ENCODE results near the gene SLCO1B3.
"Not testable (repeated sequence)": the region's sequence is repeated elsewhere in the genome, so short reads cannot be mapped to it uniquely, and the experiment has no call there.

SLCO1B3 gene

GRCh38 chr12:20810487-20810886 lies at the start of gene SLCO1B3:
Gene SLCO1B3 (plus strand): TSS chr12:20810705. CDS start chr12:20815739, 5,034 bp downstream.
- DNase-seq = no peak

GRCh38 chr12:20777420-20777819 lies 33.1 kb upstream of the SLCO1B3 start:
- DNase-seq = no peak

- no peak for DNase-seq
These were observed 31.5 kb upstream of the SLCO1B3 start for GRCh38 chr12:20778969-20779368.

GRCh38 chr12:20779971-20780370 lies 30.5 kb upstream of the SLCO1B3 start:
- DNase-seq = not testable (repeated sequence)

- not testable (repeated sequence) for DNase-seq
These were observed 26.6 kb upstream of the SLCO1B3 start for GRCh38 chr12:20783796-20784357.

- DNase-seq = no peak
These were observed 17.5 kb upstream of the SLCO1B3 start for GRCh38 chr12:20792971-20793370.

- no peak for DNase-seq
These were observed 12.0 kb upstream of the SLCO1B3 start for GRCh38 chr12:20798554-20798953.

- DNase-seq = no peak
These were observed 10.3 kb upstream of the SLCO1B3 start for GRCh38 chr12:20800160-20800559.

- DNase-seq = no peak
These were observed 9.5 kb upstream of the SLCO1B3 start for GRCh38 chr12:20801035-20801434.

GRCh38 chr12:20805921-20806320 lies 4.6 kb upstream of the SLCO1B3 start:
- DNase-seq = no peak

- DNase-seq = no peak
These were observed 3.1 kb upstream of the SLCO1B3 start for GRCh38 chr12:20807192-20808080.

- no peak for DNase-seq
These were observed 2.0 kb upstream of the SLCO1B3 start for GRCh38 chr12:20808521-20808920.

- no peak for DNase-seq
These were observed 5.1 kb downstream of the SLCO1B3 start for GRCh38 chr12:20815574-20815973.

GRCh38 chr12:20822415-20822814 lies 11.9 kb downstream of the SLCO1B3 start:
- DNase-seq = no peak

GRCh38 chr12:20822925-20823324 lies 12.4 kb downstream of the SLCO1B3 start:
- no peak for DNase-seq

- no peak for DNase-seq
These were observed 19.4 kb downstream of the SLCO1B3 start for GRCh38 chr12:20829919-20830318.

GRCh38 chr12:20830456-20830855 lies 20.0 kb downstream of the SLCO1B3 start:
- DNase-seq = no peak

- no peak for DNase-seq
These were observed 22.4 kb downstream of the SLCO1B3 start for GRCh38 chr12:20832911-20833310.

GRCh38 chr12:20852649-20853048 lies 42.1 kb downstream of the SLCO1B3 start:
- DNase-seq = no peak

- no peak for DNase-seq
These were observed 52.6 kb downstream of the SLCO1B3 start for GRCh38 chr12:20863056-20863455.

- no peak for DNase-seq
These were observed 55.4 kb downstream of the SLCO1B3 start for GRCh38 chr12:20865873-20866272.

- no peak for DNase-seq
These were observed 57.8 kb downstream of the SLCO1B3 start for GRCh38 chr12:20868277-20868676.

GRCh38 chr12:20883288-20883687 lies 72.8 kb downstream of the SLCO1B3 start:
- DNase-seq = no peak

- no peak for DNase-seq
These were observed 74.6 kb downstream of the SLCO1B3 start for GRCh38 chr12:20885116-20885515.
